Measurements from ENCODE around the gene PFDN4.

PFDN4 gene

GRCh38 chr20:54190217-54190616 is 17.7 kb upstream of the PFDN4 start:
- Histone ChIP-seq H3K4me3 (ENCODE audit: low read length) (no peak overlapping the region), H3K27ac (ENCODE audit: low read length) (no peak overlapping the region), H3K9me3 (ENCODE audit: control insufficient read depth, insufficient read depth, low read length) (no peaks in the 10 kb centered on the region), H3K27me3 (ENCODE audit: control insufficient read depth, insufficient read depth, low read length) (no peaks in the 10 kb centered on the region), H3K36me3 (ENCODE audit: control insufficient read depth, insufficient read depth, low read length) (no peaks in the 10 kb centered on the region), H3K4me1 (ENCODE audit: control insufficient read depth, insufficient read depth, low read length) (no peaks in the 10 kb centered on the region)
- DNase-seq (ENCODE audit: low read depth, low spot score) = no peak
- no CpG with 5 or more reads among the region's 2 CpGs for WGBS (ENCODE audit: insufficient coverage, insufficient read length)

DNA sequence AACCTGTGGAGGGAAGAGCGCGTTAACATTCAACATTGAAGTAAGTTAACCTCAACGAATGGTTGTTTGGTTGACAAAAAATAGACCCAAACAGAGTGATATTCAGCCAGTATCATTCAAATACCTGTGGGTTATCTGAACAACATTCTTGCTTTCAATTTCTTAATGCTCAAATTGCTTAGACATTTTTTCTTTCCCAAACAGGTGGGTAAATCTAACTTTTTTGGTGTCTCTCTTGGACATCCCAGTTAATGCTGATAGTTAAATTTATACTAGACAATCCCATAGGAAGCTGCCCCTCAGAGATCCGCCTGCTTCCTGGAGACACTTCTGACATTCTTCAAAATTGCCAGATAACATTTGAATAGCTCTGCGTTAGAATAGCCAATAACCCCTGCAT is 14.1 kb upstream of the PFDN4 start:
- no peaks in the 10 kb centered on the region for H3K4me1 ChIP-seq (ENCODE audit: control insufficient read depth, insufficient read depth, low read length)
- H3K4me3 ChIP-seq (ENCODE audit: low read length) = no peak overlapping the region

GRCh38 chr20:54194724-54195438 is 13.0 kb upstream of the PFDN4 start:
- no CpG with 5 or more reads among the region's 11 CpGs for WGBS (ENCODE audit: insufficient coverage, insufficient read length)

More for the DNA sequence above, 14.1 kb upstream of the PFDN4 start:
- no peaks in the 10 kb centered on the region for H3K9me3 ChIP-seq (ENCODE audit: control insufficient read depth, insufficient read depth, low read length)
- no CpG with 5 or more reads among the region's 5 CpGs for WGBS (ENCODE audit: insufficient coverage, insufficient read length)
- DNase-seq (ENCODE audit: low read depth, low spot score) = no peak
- H3K27me3 ChIP-seq (ENCODE audit: control insufficient read depth, insufficient read depth, low read length) = no peaks in the 10 kb centered on the region
- H3K36me3 ChIP-seq (ENCODE audit: control insufficient read depth, insufficient read depth, low read length) = no peaks in the 10 kb centered on the region
- H3K27ac ChIP-seq (ENCODE audit: low read length) = no peak overlapping the region

GRCh38 chr20:54195483-54196472 is 12.1 kb upstream of the PFDN4 start:
- Histone ChIP-seq H3K9me3 (ENCODE audit: control insufficient read depth, insufficient read depth, low read length) (no peaks in the 10 kb centered on the region), H3K4me1 (ENCODE audit: control insufficient read depth, insufficient read depth, low read length) (no peaks in the 10 kb centered on the region), H3K4me3 (ENCODE audit: low read length) (no peak overlapping the region), H3K36me3 (ENCODE audit: control insufficient read depth, insufficient read depth, low read length) (no peaks in the 10 kb centered on the region), H3K27ac (ENCODE audit: low read length) (no peak overlapping the region), H3K27me3 (ENCODE audit: control insufficient read depth, insufficient read depth, low read length) (no peaks in the 10 kb centered on the region)
- DNase-seq (ENCODE audit: low read depth, low spot score) = no peak
- whole genome bisulfite sequencing (ENCODE audit: insufficient coverage, insufficient read length) = no CpG with 5 or more reads among the region's 13 CpGs

More at GRCh38 chr20:54194724-54195438, 13.0 kb upstream of the PFDN4 start:
- H3K9me3 ChIP-seq (ENCODE audit: control insufficient read depth, insufficient read depth, low read length) = no peaks in the 10 kb centered on the region
- H3K27ac ChIP-seq (ENCODE audit: low read length) = no peak overlapping the region
- H3K36me3 ChIP-seq (ENCODE audit: control insufficient read depth, insufficient read depth, low read length) = no peaks in the 10 kb centered on the region
- H3K4me3 ChIP-seq (ENCODE audit: low read length) = no peak overlapping the region
- DNase-seq (ENCODE audit: low read depth, low spot score) = no peak
- no peaks in the 10 kb centered on the region for H3K27me3 ChIP-seq (ENCODE audit: control insufficient read depth, insufficient read depth, low read length)
- no peaks in the 10 kb centered on the region for H3K4me1 ChIP-seq (ENCODE audit: control insufficient read depth, insufficient read depth, low read length)

- no peaks in the 10 kb centered on the region for H3K9me3 ChIP-seq (ENCODE audit: control insufficient read depth, insufficient read depth, low read length)
- H3K27ac ChIP-seq (ENCODE audit: low read length) = no peak overlapping the region
- no peaks in the 10 kb centered on the region for H3K36me3 ChIP-seq (ENCODE audit: control insufficient read depth, insufficient read depth, low read length)
- H3K4me3 ChIP-seq (ENCODE audit: low read length) = no peak overlapping the region
- H3K27me3 ChIP-seq (ENCODE audit: control insufficient read depth, insufficient read depth, low read length) = no peaks in the 10 kb centered on the region
- DNase-seq (ENCODE audit: low read depth, low spot score) = no peak
- no CpG with 5 or more reads among the region's 13 CpGs for WGBS (ENCODE audit: insufficient coverage, insufficient read length)
- no peaks in the 10 kb centered on the region for H3K4me1 ChIP-seq (ENCODE audit: control insufficient read depth, insufficient read depth, low read length)
Observed at GRCh38 chr20:54197621-54198604, 10.0 kb upstream of the PFDN4 start.

DNA sequence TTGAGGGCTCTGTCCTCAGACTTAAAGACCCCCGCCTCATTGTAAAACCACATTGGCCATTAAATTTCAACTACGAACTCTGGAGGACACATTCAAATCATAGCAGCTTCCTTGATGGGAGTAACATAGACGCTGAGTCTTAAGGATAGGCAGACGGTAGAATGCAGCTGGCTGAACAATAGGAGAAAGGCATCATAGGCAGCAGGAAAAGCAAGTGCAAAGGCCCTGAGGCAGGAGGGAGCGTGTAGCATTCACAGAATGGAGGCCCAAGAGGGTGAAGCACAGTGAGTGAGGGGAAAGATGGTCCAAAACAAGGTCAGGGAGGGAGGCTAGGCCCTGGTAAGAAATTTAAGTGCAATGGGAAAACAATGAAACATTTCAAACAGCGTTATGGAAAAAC is 8.6 kb upstream of the PFDN4 start:
- H3K4me3 ChIP-seq (ENCODE audit: low read length) = no peak overlapping the region
- WGBS (ENCODE audit: insufficient coverage, insufficient read length) = no CpG with 5 or more reads among the region's 6 CpGs
- no peak overlapping the region for H3K27ac ChIP-seq (ENCODE audit: low read length)
- H3K36me3 ChIP-seq (ENCODE audit: control insufficient read depth, insufficient read depth, low read length) = no peaks in the 10 kb centered on the region
- no peaks in the 10 kb centered on the region for H3K27me3 ChIP-seq (ENCODE audit: control insufficient read depth, insufficient read depth, low read length)
- H3K4me1 ChIP-seq (ENCODE audit: control insufficient read depth, insufficient read depth, low read length) = no peaks in the 10 kb centered on the region
- H3K9me3 ChIP-seq (ENCODE audit: control insufficient read depth, insufficient read depth, low read length) = no peaks in the 10 kb centered on the region
- no peak for DNase-seq (ENCODE audit: low read depth, low spot score)

DNA sequence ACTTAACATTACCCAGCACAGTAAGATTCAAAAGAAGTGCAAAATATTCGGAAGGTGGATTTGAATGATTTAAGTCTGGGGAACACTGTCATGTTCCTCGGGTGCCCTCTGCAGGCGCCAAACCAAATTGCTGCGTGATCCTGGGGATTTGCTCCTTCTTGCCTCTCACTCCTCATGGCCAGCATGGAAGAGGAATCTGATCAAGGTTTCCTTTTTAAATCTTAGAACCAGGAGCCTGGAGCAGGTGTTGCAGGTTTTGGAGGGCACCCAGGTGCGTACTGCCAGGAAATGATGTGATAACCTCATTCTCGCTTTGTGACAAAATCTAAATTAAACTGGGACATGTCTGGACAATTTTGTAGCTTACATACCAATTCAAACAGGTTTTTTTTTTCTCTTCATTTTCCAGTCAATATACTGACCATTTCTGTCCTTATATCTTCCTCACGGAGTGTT is 8.1 kb upstream of the PFDN4 start:
- Histone ChIP-seq H3K36me3 (ENCODE audit: control insufficient read depth, insufficient read depth, low read length) (no peaks in the 10 kb centered on the region), H3K9me3 (ENCODE audit: control insufficient read depth, insufficient read depth, low read length) (no peaks in the 10 kb centered on the region), H3K27me3 (ENCODE audit: control insufficient read depth, insufficient read depth, low read length) (no peaks in the 10 kb centered on the region), H3K4me1 (ENCODE audit: control insufficient read depth, insufficient read depth, low read length) (no peaks in the 10 kb centered on the region), H3K27ac (ENCODE audit: low read length) (no peak overlapping the region), H3K4me3 (ENCODE audit: low read length) (no peak overlapping the region)
- peak; percentile 54 for DNase-seq (ENCODE audit: low read depth, low spot score)
- no CpG with 5 or more reads among the region's 7 CpGs for WGBS (ENCODE audit: insufficient coverage, insufficient read length)

GRCh38 chr20:54200487-54201267 is 7.2 kb upstream of the PFDN4 start:
- WGBS (ENCODE audit: insufficient coverage, insufficient read length) = no CpG with 5 or more reads among the region's 7 CpGs
- no peaks in the 10 kb centered on the region for H3K27me3 ChIP-seq (ENCODE audit: control insufficient read depth, insufficient read depth, low read length)
- H3K4me3 ChIP-seq (ENCODE audit: low read length) = no peak overlapping the region
- DNase-seq (ENCODE audit: low read depth, low spot score) = no peak
- H3K36me3 ChIP-seq (ENCODE audit: control insufficient read depth, insufficient read depth, low read length) = no peaks in the 10 kb centered on the region
- H3K4me1 ChIP-seq (ENCODE audit: control insufficient read depth, insufficient read depth, low read length) = no peaks in the 10 kb centered on the region
- no peak overlapping the region for H3K27ac ChIP-seq (ENCODE audit: low read length)
- H3K9me3 ChIP-seq (ENCODE audit: control insufficient read depth, insufficient read depth, low read length) = no peaks in the 10 kb centered on the region

GRCh38 chr20:54201268-54201846 is 6.5 kb upstream of the PFDN4 start:
- DNase-seq (ENCODE audit: low read depth, low spot score) = no peak
- Histone ChIP-seq H3K4me1 (ENCODE audit: control insufficient read depth, insufficient read depth, low read length) (no peaks in the 10 kb centered on the region; the same call in 1 of the 2 replicates), H3K36me3 (ENCODE audit: control insufficient read depth, insufficient read depth, low read length) (no peaks in the 10 kb centered on the region), H3K4me3 (ENCODE audit: low read length) (no peak overlapping the region), H3K27ac (ENCODE audit: low read length) (no peak overlapping the region), H3K9me3 (ENCODE audit: control insufficient read depth, insufficient read depth, low read length) (no peaks in the 10 kb centered on the region), H3K27me3 (ENCODE audit: control insufficient read depth, insufficient read depth, low read length) (no peaks in the 10 kb centered on the region)
- WGBS (ENCODE audit: insufficient coverage, insufficient read length) = no CpG with 5 or more reads among the region's 4 CpGs
